Central memory CD8-positive, alpha-beta T cell (primary cell): ENCODE measurements around the gene OOSP2.

ENCODE experiments used
- ATAC-seq: fragments of 150-1000 bp; cut with Tn5 transposase; replicated peaks from 2 replicates; pipeline ENCODE4 v1.10.0; 2022; ENCODE audit warnings: mild to moderate bottlenecking, moderate FRiP score, moderate number of reproducible peaks; ENCODE audit not compliant: poor library complexity, severe bottlenecking; ENCODE audit errors: extremely low read depth
- DNase-seq, 2 donors: peaks; one replicate each; pipeline ENCODE4 v3.0.0; 2021; ENCODE audit warnings: low spot score in 2 of 2
- H3K27ac Mint-ChIP-seq: one replicate; pipeline ENCODE4 v1.8.0; 2022; ENCODE audit warnings: low read depth, mild to moderate bottlenecking, moderate library complexity, mixed read lengths
- H3K27me3 Mint-ChIP-seq: one replicate; pipeline ENCODE4 v1.8.0; 2022; ENCODE audit warnings: mixed read lengths
- H3K36me3 Mint-ChIP-seq: one replicate; pipeline ENCODE4 v1.8.0; 2022; ENCODE audit warnings: mild to moderate bottlenecking, moderate library complexity, mixed read lengths; ENCODE audit not compliant: insufficient read depth
- H3K4me1 Mint-ChIP-seq: one replicate; pipeline ENCODE4 v1.8.0; 2022; ENCODE audit warnings: mixed read lengths
- H3K4me3 Mint-ChIP-seq: one replicate; pipeline ENCODE4 v1.8.0; 2022; ENCODE audit warnings: mild to moderate bottlenecking, moderate library complexity, mixed read lengths
- H3K9me3 Mint-ChIP-seq: one replicate; pipeline ENCODE4 v1.8.0; 2022; ENCODE audit warnings: mixed read lengths

OOSP2 gene

DNA sequence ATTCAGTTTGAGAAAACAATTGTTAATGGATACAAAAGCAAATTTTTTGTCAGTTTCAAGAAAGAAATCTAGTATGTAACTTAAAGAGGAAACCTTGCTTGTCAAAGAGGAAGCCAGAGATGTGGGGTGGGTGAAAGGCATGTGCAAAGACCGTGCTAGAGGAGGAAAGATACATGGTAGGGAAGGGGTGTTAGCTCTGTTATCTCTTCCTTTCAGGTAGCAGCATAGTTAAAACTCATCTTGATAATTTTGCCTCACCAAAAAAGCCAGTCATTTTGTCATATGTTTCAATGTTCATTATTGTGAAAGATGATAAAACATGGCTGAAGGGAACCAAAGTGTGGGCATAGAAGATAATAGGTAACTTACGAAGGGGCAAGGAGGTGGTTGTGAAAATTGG lies 45.7 kb downstream of the OOSP2 start:
- Mint-ChIP-seq H3K4me3 (no peak overlapping the region), H3K27ac (no peak overlapping the region), H3K27me3 (peaks cover 62% of the 10 kb centered on the region), H3K9me3 (no peaks in the 10 kb centered on the region), H3K36me3 (no peaks in the 10 kb centered on the region), H3K4me1 (no peaks in the 10 kb centered on the region)
- DNase-seq (no peak), ATAC-seq (no peak)

- Mint-ChIP-seq H3K4me3 (no peak overlapping the region), H3K4me1 (no peaks in the 10 kb centered on the region), H3K27ac (no peak overlapping the region), H3K27me3 (peaks cover 58% of the 10 kb centered on the region), H3K36me3 (no peaks in the 10 kb centered on the region), H3K9me3 (no peaks in the 10 kb centered on the region)
- DNase-seq (no peak), ATAC-seq (no peak)
These were observed 47.0 kb downstream of the OOSP2 start for GRCh38 chr11:60087239-60087638.

GRCh38 chr11:60088364-60088763 lies 48.2 kb downstream of the OOSP2 start, which contains the start of gene MS4A2:
MS4A2 (plus strand) TSS chr11:60088664; CDS start chr11:60088766, 102 bp downstream.
- Mint-ChIP-seq H3K27ac (no peak within 1 kb of the TSS), H3K4me3 (no peak within 1 kb of the TSS), H3K27me3 (peaks cover 52% of the 10 kb centered on the region), H3K4me1 (no peaks in the 10 kb centered on the region), H3K9me3 (no peaks in the 10 kb centered on the region), H3K36me3 (no peaks in the 10 kb centered on the region)
- no peak for DNase-seq
- no peak for ATAC-seq

DNA sequence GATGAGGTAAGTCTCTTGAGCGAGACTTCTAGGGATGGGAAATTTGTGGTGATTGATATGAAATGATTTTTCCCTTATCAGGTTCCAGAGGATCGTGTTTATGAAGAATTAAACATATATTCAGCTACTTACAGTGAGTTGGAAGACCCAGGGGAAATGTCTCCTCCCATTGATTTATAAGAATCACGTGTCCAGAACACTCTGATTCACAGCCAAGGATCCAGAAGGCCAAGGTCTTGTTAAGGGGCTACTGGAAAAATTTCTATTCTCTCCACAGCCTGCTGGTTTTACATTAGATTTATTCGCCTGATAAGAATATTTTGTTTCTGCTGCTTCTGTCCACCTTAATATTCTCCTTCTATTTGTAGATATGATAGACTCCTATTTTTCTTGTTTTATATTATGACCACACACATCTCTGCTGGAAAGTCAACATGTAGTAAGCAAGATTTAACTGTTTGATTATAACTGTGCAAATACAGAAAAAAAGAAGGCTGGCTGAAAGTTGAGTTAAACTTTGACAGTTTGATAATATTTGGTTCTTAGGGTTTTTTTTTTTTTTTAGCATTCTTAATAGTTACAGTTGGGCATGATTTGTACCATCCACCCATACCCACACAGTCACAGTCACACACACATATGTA lies 55.4 kb downstream of the OOSP2 start:
- Mint-ChIP-seq H3K27me3 (peaks cover 7% of the 10 kb centered on the region), H3K9me3 (no peaks in the 10 kb centered on the region), H3K27ac (no peak overlapping the region), H3K4me3 (no peak overlapping the region), H3K4me1 (no peaks in the 10 kb centered on the region), H3K36me3 (no peaks in the 10 kb centered on the region)
- ATAC-seq (no peak), DNase-seq (no peak)

DNA sequence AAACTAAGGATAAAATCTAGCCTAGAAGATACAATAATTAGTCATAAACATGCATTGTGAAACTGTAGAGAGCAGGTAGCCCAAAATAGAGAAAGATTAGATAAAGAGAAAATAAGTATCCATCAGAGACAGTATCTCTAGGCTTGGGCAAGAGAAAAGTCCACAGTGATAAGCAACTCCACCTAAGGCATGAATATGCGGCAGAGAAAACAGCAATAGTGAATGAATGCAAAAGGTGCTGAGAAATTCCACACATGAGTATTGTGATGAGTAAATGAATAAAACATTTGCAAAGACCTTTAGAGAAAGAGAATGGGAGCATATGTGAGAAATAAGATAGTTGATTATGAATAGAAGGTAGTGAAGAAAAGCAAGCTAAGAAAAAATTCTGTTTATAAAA lies 57.0 kb downstream of the OOSP2 start:
- Mint-ChIP-seq H3K4me1 (no peaks in the 10 kb centered on the region), H3K4me3 (no peak overlapping the region), H3K27ac (no peak overlapping the region), H3K36me3 (no peaks in the 10 kb centered on the region), H3K9me3 (no peaks in the 10 kb centered on the region), H3K27me3 (peaks cover 12% of the 10 kb centered on the region)
- DNase-seq (no peak), ATAC-seq (no peak)
